Measurements from ENCODE around the gene RTTN.

GRCh38 chr18:69954719-69955480, 250.6 kb downstream of the RTTN start:
- TF ChIP-seq GATA2 (IDR thresholded peaks at IDR 0.05; ENCODE audit: low read depth, low read length), result no peak
- no peak for TF ChIP-seq GATA3 (IDR thresholded peaks at IDR 0.05; ENCODE audit: low read depth, low read length)
